HG02938 (cell line): ENCODE results near the gene PXDN.

Experiments
- ATAC-seq: cut with Tn5 transposase; IDR thresholded peaks from one replicate; pipeline ENCODE4 v1.9.1; 2021; ENCODE audit warnings: mild to moderate bottlenecking, moderate library complexity; ENCODE audit not compliant: unreplicated experiment

Gene PXDN

DNA sequence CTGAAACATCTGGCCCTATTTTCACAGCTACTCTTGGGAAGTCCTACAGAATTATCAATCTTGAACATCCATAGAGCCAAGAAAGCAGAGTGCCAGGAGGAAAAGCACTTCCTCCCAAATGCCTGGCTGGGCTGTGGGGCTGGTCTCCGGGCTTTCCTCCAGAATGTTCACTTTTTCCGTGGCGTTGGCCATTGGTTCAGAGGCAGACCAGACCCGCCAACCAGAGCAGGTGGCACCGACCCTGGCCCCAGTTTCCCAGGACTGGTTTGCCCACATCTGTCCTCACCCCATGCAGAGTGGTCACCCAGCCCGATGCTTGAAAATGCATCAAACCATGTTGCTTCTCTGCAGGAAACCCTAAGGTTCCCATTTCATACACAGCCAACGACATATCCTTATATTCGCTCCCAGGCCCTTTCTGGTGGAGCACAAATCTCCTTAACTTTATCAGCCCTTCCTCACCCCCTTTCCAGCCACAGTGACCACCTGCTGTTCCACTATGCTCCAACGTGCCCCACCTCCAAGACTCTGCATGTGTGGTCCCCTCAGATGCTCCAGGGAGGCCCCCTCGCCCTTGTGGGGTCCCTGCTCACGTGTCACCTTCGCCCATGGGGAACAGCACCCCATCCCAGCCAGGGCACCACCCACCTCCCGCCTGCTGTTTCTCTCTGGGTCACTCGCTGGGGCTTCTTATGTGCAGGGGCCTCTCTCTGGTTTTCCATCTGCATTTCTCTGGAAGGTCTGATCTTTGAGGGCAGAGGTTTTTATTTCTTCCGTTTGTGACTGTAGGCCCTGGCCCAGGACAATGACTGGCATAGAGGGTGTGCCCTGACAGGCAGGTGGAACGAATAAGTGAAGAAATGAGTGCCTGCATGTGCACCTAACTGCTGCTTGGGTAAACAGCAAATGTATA, 92.9 kb downstream of the PXDN start:
- no peak for ATAC-seq

DNA sequence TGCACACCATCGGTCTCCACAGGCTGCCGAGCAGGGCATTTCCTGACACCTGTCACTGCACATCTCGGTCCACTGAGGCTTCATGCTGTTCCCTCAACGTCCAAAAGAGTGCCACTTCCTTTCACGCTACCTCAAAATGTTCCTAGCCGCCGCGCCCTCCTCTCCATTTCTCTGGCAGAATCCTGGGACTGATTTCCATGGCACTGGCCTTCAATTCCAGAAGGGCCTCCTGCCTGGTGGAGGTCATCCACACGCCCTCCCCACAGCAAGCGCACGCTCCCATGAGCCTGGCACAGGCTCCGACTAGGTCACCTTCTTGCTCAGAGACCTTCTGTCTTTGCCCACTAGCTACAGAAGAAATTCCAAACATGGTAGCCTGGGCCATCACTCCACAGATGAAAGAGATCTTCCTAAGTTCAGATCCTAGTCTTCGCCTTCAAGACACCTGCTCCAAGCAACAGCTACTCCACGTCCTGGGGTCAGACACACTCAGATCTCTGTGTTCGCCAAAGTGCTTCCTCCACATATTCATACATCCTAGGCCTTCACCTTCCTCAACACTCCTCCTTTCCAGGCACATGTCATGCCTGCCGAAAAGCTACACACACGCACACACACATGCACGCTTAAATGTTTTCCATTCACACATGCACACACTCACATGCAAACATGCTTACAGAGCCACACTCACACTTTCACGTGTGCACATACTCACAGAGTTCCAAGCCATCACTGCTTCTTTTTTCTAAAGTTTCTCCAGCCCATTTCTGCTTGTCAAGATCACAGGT, 94.0 kb downstream of the PXDN start:
- no peak for ATAC-seq

DNA sequence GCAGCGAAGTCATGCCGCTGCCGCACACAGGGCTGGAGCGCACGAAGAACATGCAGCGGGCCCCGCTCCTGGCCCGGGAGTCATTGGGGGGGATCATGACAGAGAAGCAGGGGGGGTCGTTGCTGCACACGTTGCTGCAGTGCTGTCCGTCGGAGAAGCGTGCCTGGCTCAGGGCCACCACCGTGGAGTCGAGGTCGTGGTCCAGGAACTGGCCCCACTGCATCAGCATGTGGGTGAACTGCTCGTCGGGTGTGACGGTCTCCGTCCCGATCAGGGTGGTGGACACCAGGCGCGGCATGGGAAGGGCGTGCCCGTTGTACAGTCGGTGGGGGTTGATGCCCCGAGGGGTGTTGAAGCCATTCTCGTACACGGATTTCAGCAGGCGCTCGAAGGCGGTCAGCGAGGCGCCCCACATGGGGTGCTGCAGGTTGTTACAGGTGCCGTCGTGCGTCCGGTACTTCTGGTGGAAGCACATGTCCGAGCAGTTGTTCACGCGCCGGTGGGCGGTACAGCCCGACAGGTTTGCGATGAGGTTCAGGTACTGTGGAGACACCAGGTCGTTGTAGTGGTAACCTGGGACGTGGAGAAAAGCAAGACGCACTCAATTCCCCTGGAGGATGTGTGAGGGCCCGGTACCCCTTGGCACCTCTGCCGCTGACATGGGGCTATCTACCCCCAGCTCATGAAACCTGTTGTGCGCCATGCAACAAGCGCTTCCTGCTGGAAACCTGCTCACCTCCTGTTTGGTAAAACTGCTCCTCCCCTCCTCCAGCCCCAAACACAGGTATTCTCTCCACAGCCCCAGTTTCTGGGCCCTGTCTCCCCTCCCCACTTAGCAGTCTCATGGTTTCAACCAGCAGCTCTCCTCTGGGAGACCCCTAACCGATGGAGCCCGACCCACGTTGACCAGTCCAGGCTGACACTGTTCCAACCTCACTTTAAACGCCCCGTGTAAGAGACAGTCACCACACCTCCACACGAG, 94.9 kb downstream of the PXDN start:
- no peak for ATAC-seq

DNA sequence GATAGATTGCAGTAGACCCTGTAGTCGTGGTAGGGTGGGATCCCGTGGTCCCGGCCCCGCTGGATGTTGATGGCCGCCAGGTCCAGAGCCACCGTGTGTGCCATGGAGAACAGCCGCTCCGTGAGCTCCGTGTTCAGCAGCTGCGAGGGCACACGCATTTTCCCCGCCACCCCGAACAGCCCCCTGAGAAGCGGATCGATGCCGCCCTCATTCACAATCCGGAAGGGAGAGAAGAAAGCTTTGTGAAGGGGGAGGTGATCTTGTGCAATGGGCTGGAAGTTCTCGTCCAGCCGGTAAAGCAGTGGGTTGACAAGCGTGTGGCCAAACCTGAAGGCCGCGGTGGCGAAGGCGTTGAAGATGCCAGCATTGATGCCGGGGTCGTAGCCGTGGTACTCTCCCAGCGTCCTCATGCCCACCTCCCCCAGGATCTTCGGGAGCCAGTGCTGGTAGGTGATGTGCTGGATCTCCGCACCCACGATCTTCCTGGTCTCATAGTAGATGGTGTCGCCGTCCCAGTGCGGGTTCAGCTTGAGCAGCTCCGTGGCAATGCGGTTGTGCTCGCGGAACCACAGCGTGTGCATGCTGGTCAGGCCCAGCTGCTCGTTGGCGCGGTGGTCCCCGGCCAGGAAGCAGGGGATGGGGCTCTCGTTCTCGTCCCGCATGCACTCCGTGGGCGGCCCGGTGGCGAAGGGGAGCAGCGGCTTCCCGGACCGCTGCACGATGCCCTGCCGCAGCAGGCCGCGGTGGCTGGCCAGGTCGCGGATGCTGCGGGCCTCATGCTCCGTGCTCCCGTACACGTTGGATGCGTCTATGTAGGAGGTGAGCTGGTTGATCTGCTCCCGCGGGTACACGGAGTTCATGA, 95.8 kb downstream of the PXDN start:
- ATAC-seq, result no peak

DNA sequence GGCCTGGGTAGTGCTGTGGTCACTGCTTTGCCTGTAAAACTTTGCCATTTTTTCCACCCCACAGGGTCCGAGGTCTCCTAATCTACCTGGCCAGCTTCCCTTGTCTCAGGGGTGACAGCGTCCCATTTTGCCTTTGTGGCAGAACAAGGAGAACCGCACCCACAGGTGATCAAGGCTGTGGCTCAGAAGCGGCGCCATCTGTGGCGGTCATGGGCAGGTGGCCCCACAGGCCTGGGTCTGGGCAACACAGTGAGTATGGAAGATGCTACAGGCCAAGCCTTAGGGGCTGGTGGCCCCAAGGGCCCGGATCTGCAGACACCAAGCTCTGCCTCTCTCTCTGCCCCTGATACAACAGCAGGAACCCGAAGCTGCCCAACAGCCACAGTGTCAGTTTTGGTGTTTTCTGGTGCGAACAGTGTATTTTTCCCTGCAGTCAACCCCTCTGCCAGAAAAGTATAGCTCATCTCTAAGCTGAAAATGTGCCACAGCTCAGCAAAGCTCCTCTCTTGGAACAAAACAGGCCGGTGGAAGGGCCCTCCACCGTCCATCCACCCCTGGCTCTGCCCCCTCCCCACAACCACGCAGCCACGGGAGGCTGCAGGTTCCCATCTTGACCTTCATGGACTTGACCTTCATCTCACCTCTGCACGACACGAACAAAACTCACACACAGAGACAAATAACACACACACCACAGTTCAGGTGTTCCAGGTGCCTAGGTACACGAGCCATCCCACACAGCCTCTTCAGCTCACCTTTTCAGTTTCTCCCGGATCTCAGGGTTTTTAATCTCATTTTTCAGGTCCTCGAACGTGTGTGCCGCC, 96.7 kb downstream of the PXDN start:
- no peak for ATAC-seq

DNA sequence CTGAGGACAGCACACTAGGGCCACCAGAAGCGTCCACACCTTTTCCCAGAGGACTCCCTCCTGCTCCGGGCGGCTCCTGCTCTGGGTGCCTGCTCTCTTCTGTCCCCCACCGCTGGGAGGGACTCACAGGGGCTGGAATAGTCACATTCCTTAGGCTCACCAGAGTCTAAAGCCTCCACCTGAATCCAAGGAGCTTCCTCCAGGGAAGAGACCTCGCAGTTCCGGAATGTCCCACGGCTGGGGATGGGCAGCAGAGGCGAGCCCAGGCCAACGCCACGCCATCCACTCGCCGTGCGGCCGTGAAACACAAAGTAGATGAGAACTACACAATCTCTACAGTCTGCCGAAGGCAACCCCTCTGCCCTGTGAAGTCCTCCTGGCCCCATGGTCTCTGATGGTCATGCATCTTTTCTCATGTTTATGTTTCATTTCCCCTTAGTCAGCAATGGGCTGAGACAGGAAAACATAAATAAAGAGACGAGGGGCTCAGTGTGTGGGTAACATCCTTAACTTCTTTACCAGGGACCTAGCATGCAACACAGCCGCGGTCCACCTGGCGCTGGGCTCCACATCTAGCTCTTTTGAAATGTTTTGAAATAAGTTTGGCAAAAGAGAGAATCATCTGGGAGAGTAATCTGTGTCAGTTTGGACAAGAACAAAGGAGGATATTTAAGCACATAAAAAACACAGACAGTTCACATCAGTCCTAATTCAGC, 98.4 kb downstream of the PXDN start:
- no peak for ATAC-seq

DNA sequence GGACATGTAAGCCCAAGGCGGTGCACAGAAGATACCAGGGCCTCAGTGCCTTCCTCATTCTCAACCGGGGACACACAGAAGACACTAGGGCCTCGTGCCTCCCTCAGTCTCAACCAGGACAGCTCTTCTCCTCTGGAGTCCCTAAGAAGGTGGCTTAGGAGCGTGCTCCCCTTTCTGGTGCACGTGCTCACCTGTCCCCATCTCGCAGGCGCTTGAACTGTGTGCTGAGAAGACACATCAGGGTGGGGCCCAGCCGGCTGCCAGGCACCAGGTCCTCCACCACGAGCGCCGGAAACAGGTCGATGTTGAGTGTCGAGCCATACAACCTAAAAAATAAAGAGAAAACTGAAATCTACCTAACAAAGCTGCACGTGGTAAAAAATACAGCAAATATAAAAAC, 99.9 kb downstream of the PXDN start:
- no peak for ATAC-seq

DNA sequence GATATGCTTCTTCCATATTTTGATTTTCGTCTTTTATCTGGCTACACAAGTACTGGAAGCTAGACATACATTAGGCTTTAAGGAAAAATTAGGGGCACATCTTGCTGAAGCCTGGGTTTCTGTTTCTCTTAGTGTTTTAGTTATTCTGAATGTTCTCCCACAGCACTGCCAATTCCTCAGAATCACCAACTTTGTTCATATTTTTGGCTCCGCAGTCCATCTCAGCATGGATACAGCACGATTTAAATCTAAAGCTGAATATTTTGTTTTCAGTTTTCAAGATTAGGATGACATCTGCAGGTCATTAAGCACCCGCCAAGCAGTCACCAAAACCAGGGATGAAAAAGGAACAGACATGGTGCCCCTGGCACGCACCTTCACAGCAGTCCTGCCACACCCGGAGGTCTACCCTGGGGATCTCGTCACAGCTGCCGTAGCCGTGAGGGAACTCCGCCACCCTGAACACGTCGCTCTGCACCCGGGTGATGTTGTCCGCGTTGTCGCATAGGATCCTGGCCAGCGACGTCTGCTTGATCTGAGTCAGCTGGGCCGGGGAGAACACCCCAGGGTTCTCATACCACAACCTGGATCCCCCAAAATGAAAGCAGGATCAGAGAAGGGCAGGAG, 101.2 kb downstream of the PXDN start:
- no peak for ATAC-seq

DNA sequence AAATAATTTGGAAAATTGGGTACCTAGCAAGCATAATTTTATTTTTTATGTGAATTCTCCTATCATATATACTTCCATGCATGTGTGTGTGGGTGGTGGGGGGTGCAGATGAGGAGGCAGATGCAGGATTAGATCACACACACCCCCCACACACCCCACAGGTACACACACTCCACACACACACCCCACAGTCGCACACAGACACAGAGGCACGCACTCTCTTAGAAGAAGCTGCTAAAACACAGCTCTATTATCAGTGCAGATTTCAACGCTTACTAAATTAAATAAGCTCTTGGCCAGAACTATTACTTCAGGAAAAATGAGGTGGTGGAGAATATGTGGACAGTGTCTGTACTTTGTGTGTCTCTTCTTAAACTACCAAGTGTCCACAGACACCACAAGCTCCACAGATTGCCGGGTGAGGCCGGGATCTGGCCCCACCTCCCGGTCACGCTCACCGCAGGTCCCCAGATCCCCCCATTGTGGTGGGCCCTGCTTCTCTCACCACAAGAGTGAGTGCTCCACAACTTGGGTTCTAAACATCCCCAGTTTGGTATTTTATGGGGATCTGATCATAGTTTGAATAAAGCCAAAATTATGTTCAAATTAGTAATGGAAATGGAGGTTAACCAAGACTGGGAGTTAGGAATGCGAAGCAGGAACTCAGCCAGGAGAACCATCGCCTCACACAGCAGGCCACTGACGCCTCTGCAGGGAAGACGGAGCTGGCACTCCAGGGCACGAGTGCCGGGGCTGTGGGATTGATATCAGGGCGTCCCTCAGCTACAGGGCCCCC, 102.1 kb downstream of the PXDN start:
- no peak for ATAC-seq

DNA sequence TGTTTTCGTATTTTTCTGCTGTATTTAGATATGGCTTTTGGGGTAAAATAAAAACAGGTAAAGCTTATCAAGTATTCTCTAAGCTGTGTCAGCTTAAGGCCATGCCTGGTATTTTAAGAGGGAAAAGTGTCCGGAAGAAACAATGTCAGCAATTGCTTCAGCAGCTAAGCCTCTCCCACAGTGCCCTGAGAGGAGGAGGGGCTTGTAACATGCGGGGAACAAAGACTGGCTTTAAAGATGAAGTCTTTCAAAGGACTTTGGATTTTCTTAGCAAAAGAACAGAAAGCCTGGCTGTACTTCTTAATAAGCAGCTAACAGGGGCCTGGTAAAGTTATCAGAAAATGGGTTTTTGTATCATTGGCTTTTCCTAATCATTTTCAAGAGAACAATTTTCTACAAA, 102.8 kb downstream of the PXDN start:
- ATAC-seq, result no peak

DNA sequence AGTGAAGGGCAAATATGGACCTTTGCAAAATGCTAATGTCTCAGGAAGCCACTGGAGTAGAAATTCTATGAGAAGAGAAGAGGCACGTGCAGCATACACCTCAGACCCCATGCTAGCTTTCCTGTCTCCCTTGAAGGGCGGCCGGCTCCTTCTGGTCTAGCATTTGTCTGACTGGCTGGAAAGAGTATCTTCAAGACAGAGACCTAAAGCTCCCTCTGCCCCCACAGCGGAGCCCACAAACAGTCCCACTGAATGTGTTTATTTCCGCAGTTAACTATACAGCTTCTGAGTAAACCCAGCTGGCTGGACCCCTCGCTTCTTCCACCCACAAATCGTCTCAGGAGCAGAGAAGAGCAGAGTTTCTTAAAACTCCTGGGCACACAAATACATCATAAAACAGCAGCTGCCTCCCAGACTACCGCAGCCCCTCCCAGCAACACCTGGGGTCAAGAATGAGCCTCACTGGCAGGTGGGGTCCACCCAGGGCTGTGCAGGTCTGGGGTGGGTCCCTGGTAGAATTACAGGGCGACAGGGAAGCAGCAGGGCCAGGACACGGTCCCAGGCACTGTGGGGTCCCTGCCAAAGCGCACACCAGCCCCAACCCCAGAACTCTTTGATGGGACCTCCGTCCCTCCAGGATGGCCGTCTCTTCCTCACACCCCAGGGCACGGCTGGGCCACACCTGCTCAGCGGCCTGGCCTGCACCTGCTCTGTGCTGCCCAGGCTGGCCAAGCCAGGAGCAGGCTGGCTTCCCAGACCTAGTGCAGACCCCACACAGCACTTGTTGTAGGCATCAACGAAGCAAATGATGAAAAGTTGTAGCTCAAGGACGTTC, 103.8 kb downstream of the PXDN start:
- ATAC-seq, result no peak

DNA sequence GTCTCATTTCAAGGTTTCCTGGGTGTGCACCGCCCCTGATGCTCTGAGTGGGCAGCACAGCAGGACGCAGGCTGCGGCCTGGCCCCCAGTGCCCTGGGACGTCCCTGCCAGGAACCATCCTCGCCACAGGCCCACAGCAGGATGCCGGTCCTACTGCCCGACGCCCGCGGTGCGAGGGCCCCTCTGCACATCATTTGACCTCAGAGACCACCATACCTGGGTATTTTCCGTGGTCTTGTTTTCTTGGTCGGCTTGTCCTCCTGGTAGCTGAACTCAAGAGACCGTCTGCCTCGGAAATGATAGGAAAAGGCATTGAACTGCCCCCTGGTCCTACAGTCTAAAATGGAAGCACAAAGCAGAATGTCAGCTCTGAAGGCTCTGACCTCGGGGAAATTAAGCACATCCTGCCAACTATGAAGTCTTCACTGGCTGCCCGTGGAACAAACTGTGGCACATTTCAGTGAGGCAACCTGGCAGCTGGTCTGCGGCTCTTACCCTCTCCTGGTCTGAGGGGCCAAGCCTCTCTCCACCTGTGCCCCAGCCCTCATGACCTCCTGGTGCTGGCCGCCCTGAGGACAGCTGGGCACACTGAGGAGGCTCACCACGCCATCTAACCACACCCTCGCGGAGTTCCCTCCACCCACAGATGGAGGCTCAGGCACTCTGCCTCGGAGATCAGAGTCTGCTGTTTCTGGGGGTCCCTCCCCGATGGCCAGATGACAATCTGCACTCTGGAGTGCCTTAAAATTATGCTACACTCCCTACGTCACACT, 105.0 kb downstream of the PXDN start:
- ATAC-seq, result no peak

DNA sequence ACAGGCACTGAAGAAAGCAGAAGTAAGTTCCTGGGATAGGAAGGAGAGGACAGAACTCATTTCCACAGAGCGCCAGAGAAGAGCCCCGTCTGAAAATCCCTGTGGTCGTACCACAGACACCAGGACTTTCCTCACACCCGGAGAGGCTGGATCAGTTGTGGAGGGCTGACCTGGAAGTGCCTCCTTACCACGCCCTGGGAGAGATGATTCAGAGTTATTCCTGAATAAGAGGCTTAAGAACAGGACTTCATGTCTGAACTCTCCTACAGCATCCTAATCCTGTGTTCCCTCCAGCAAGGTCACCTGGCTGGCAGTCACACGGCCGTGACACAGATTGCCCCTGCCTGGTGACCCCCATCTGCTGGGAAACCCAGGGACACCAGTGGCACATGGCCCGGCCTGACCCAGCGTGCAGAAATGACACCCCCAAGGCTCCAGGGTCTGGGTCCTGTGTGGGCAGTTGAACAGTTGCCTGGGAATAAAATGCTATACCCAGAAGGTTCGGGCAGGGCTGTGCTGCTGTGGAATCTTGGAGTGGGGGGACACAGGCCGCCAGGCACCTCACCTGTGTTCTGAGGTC, 105.9 kb downstream of the PXDN start:
- ATAC-seq, result no peak

DNA sequence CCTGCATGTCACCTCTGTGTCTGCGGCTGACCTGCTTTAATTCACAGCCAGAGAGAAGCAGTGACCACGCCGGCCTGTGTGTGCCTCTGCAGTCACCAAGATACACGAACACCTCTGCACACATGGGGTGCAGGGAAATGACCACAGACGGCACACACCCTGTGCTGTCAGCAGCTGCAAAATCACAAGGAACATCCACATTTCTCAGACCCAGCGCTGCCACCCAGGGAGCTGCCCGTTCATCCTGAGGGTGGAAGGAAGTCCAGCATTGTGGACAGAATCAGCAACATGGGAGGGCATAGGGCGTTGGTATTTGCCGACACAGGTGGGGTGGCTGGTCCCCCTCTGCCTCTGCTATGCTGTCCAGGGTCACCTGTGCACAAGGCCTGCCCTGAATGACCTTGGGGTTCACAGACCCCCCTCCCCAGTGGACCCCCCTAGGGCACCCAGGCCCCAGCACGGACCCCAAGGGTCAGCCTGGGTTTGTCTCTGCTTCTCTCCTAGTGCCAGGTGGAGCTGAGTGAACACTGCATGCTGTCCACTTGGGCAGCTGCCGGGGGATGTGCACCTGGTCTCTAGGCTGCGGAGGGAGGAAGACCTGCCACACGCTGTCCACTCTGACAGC, 107.4 kb downstream of the PXDN start:
- no peak for ATAC-seq

DNA sequence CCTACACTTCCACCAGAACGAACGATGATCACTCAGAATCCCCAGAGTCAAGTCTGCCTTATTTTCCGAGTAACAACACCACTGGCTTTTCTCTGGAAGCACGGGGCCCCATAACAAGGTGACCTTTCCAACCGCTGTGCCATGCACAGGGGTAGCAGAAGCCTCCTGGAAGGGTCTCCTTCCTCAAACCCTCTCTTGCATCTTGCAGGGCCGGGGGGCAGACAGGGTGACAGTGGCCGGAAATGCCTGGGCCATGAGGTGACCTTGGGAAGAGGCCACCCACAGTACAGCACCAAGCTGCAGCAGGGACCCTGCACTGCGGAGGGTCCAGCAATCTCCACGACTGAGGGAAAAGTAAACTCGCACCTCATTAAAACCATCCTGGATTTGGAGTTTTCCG, 108.5 kb downstream of the PXDN start:
- ATAC-seq, result no peak
